B cell (primary cell): Measurements from ENCODE around the gene CTDSP2. TPM values are rescaled to one million over a fixed set of nuclear protein-coding genes. Genes with fewer than 3 reads are reported as not detected.

Experiments used
- ATAC-seq: fragments of 200-7000 bp; cut with Tn5 transposase; one replicate; pipeline ENCODE4 v1.10.0; 2021; ENCODE audit warnings: low read depth, mild to moderate bottlenecking, moderate number of reproducible peaks, moderate library complexity
- CTCF ChIA-PET: fragments of 350-600 bp; sonication (Branson Sonifier 250); formaldehyde crosslinking; loops from one replicate; lab custom pipeline; 2021; ENCODE audit warnings: antibody characterized with exemption, inconsistent platforms; lab: Charles Lee
- POLR2A ChIA-PET: fragments of 350-600 bp; sonication (Branson Sonifier 250); formaldehyde crosslinking; loops from one replicate; lab custom pipeline; 2021; ENCODE audit warnings: antibody characterized with exemption; lab: Charles Lee
- DNase-seq: peaks from one replicate; pipeline ENCODE4 v3.0.0; 2013
- H2AFZ ChIP-seq: 2 replicates; pipeline ENCODE4 v1.6.1; 2012; ENCODE audit warnings: mild to moderate bottlenecking, low read depth, low read length; ENCODE audit not compliant: insufficient read depth, poor library complexity, severe bottlenecking
- H3K27ac ChIP-seq, 2 donors: 1 replicate in 1 of 2; 2 replicates in 1 of 2; pipeline ENCODE4 v1.5.1; 2012 to 2013; ENCODE audit warnings: low read length in 2 of 2, mild to moderate bottlenecking in 2 of 2, moderate library complexity in 1 of 2
- H3K27me3 ChIP-seq, 4 experiments: fragments of 200-600 bp in 1 of 4; sonication (generic) in 1 of 4; replicated peaks in 1 of 4; 1 replicate in 2 of 4; 2 replicates in 2 of 4; pipeline versions ENCODE4 v1.6.1 to v1.7.0; 2013 to 2016; ENCODE audit warnings: low read length in 3 of 4, mild to moderate bottlenecking in 2 of 4, mixed read lengths in 1 of 4, moderate library complexity in 1 of 4; ENCODE audit not compliant: insufficient read depth in 4 of 4, control insufficient read depth in 3 of 4; ENCODE audit errors: control extremely low read depth in 1 of 4
- H3K36me3 ChIP-seq, 2 experiments: replicated peaks in 1 of 2; 1 replicate in 1 of 2; 2 replicates in 1 of 2; pipeline versions ENCODE4 v1.6.1 to v1.7.1; 2013; ENCODE audit warnings: low read length in 1 of 2; ENCODE audit not compliant: insufficient read depth in 2 of 2, control insufficient read depth in 1 of 2; ENCODE audit errors: control extremely low read depth in 1 of 2, extremely low read depth in 1 of 2
- H3K4me1 ChIP-seq, 2 donors: fragments of 200-600 bp in 1 of 2; sonication (generic) in 1 of 2; 1 replicate in 1 of 2; 2 replicates in 1 of 2; pipeline versions ENCODE4 v1.5.1 to v1.6.1; 2013 to 2017; ENCODE audit warnings: low read length in 2 of 2; ENCODE audit not compliant: control insufficient read depth in 2 of 2, insufficient read depth in 2 of 2
- H3K4me2 ChIP-seq: replicated peaks from 2 replicates; pipeline ENCODE3; 2012; ENCODE audit warnings: mild to moderate bottlenecking, low read depth, low read length; ENCODE audit not compliant: poor library complexity, severe bottlenecking
- H3K4me3 ChIP-seq, 5 experiments: fragments of 200-600 bp in 1 of 5; sonication (generic) in 1 of 5; 1 replicate in 3 of 5; 2 replicates in 2 of 5; pipeline versions ENCODE4 v1.5.1 to v1.7.0; 2011 to 2016; ENCODE audit warnings: low read length in 4 of 5, mild to moderate bottlenecking in 4 of 5, low read depth in 2 of 5, control low read depth in 1 of 5, moderate library complexity in 1 of 5; ENCODE audit not compliant: insufficient read depth in 1 of 5; ENCODE audit errors: control extremely low read depth in 1 of 5, extremely low read depth in 1 of 5
- H3K79me2 ChIP-seq: fragments of 200-600 bp; sonication (generic); one replicate; pipeline ENCODE4 v1.6.0; 2016; ENCODE audit warnings: low read length; ENCODE audit not compliant: control insufficient read depth, insufficient read depth
- H3K9ac ChIP-seq: fragments of 200-600 bp; sonication (generic); 2 replicates; pipeline ENCODE4 v1.6.1; 2017; ENCODE audit warnings: mild to moderate bottlenecking, low read length, moderate library complexity
- H3K9me3 ChIP-seq, 3 donors: one replicate each; pipeline versions ENCODE4 v1.6.1 to v1.7.1; 2013; ENCODE audit warnings: low read length in 2 of 3; ENCODE audit not compliant: control insufficient read depth in 2 of 3, insufficient read depth in 1 of 3; ENCODE audit errors: control extremely low read depth in 1 of 3
- H4K20me1 ChIP-seq: 2 replicates; pipeline ENCODE4 v1.6.0; 2012; ENCODE audit warnings: mild to moderate bottlenecking, low read length; ENCODE audit not compliant: insufficient read depth, control insufficient read depth, poor library complexity, severe bottlenecking
- H3K27ac Mint-ChIP-seq: one replicate; pipeline ENCODE4 v1.8.0; 2021; ENCODE audit warnings: mixed read lengths
- H3K27me3 Mint-ChIP-seq: one replicate; pipeline ENCODE4 v1.8.0; 2021; ENCODE audit warnings: mixed read lengths
- H3K4me1 Mint-ChIP-seq: one replicate; pipeline ENCODE4 v1.8.0; 2021; ENCODE audit warnings: mixed read lengths
- H3K4me3 Mint-ChIP-seq: one replicate; pipeline ENCODE4 v1.8.0; 2021; ENCODE audit warnings: mixed read lengths
- H3K9me3 Mint-ChIP-seq: one replicate; pipeline ENCODE4 v1.8.0; 2022; ENCODE audit warnings: mixed read lengths; ENCODE audit not compliant: insufficient read depth
- CTCF ChIP-seq: fragments of 200-600 bp; IDR thresholded peaks from one replicate; pipeline ENCODE4 v1.8.0; 2022; ENCODE audit warnings: antibody characterized with exemption, mild to moderate bottlenecking
- EZH2 ChIP-seq: IDR thresholded peaks from 2 replicates; pipeline ENCODE4 v1.6.1; 2012; ENCODE audit warnings: borderline replicate concordance, low read depth, mild to moderate bottlenecking, moderate library complexity, low read length; ENCODE audit not compliant: insufficient read depth, poor library complexity, severe bottlenecking
- WGBS: methylation state at CpG from one replicate; pipeline ENCODE4 v1.1.5; 2013; ENCODE audit warnings: missing lambda C conversion rate; ENCODE audit not compliant: insufficient coverage; 5-methylcytosine and 5-hydroxymethylcytosine counted together
- intact Hi-C: fragments of 100-400 bp; cut with micrococcal nuclease; formaldehyde crosslinking; loops from one replicate; pipeline ENCODE4 v1.10.0; 2022
- polyA plus RNA-seq: library from polyadenylated mRNA; depleted of rRNA; stranded (reverse); fragments of >200 nt; gene quantifications from 2 replicates; pipeline ENCODE4 v1.2.3, GENCODE V29; 2012
- total RNA-seq, 2 donors: library from RNA; stranded (reverse); fragments of 120-200 nt in 1 of 2; gene quantifications; 1 replicate in 1 of 2; 2 replicates in 1 of 2; pipeline versions ENCODE4 v1.2.3 to v1.2.4, GENCODE V29; 2013 to 2022

Gene CTDSP2
- total and polyA plus RNA-seq, 2 donors (not counting 1 experiment from before 2014, with no cell fraction given): 99.1 to 209 TPM

GRCh38 chr12:57888409-57889157 lies 42.1 kb upstream of the CTDSP2 start:
- no peaks in the 10 kb centered on the region for H3K36me3 ChIP-seq
- no peaks in the 10 kb centered on the region for H4K20me1 ChIP-seq
- Mint-ChIP-seq H3K4me1 (peaks cover 11% of the 10 kb centered on the region), H3K4me3 (no peak overlapping the region), H3K9me3 (no peaks in the 10 kb centered on the region), H3K27ac (no peak overlapping the region), H3K27me3 (no peaks in the 10 kb centered on the region)
- no peak overlapping the region for H3K4me3 ChIP-seq
- WGBS: 34% methylated on average over 8 of the region's 15 CpGs
- no peak overlapping the region for H2AFZ ChIP-seq
- POLR2A ChIA-PET: no interaction called here
- no peak overlapping the region for H3K9ac ChIP-seq
- peaks cover 0 to 4% (median 0%) of the 10 kb centered on the region in 4 experiments for H3K27me3 ChIP-seq
- peaks cover 0 to 10% (median 5%) of the 10 kb centered on the region in 3 donors for H3K9me3 ChIP-seq
- CTCF ChIA-PET: interaction anchor here (0.6 kb wide), 1 partner anchor 39 kb away, joined by 3 read pairs; no protein-coding TSS in a partner anchor
- H3K27ac ChIP-seq: no peak overlapping the region
- H3K4me2 ChIP-seq: no peak overlapping the region
- ATAC-seq (no peak), DNase-seq (no peak)
- H3K4me1 ChIP-seq: peaks cover 0 to 8% of the 10 kb centered on the region in 2 donors
- H3K79me2 ChIP-seq: no peaks in the 10 kb centered on the region
- TF ChIP-seq EZH2 (no peak), CTCF (no peak)
- intact Hi-C loops: no loop called here
